HEK293 (cell line): ENCODE measurements around the gene SLC25A30.

Experiments
- CTCF ChIA-PET: fragments of 350-600 bp; formaldehyde crosslinking; extraction: SDS; loops from one replicate; lab custom pipeline; 2021; ENCODE audit warnings: antibody characterized with exemption; lab: Yijun Ruan, JAX
- POLR2A ChIA-PET: fragments of 300-600 bp; formaldehyde crosslinking; extraction: SDS; loops from one replicate; lab custom pipeline; 2020; ENCODE audit warnings: antibody characterized with exemption, inconsistent platforms; lab: Yijun Ruan, JAX
- H3K27ac ChIP-seq: fragments of 200-500 bp; sonication (Bioruptor generic); 2 replicates; pipeline ENCODE4 v1.5.1; 2014; ENCODE audit warnings: low read depth, low read length, control low read depth, inconsistent platforms; ENCODE audit errors: extremely low read depth
- H3K36me3 ChIP-seq, 2 experiments: fragments of 200-500 bp in 1 of 2; sonication (Bioruptor generic) in 1 of 2; 1 replicate in 1 of 2; 2 replicates in 1 of 2; pipeline ENCODE4 v1.5.1; 2014 to 2017; ENCODE audit warnings: inconsistent platforms in 2 of 2, low read length in 2 of 2; ENCODE audit not compliant: control insufficient read depth in 2 of 2, insufficient read depth in 1 of 2
- H3K4me1 ChIP-seq: fragments of 200-500 bp; sonication (Bioruptor generic); 2 replicates; pipeline ENCODE4 v1.5.1; 2014; ENCODE audit warnings: mild to moderate bottlenecking, low read length, inconsistent platforms; ENCODE audit not compliant: control insufficient read depth, insufficient read depth
- H3K4me3 ChIP-seq: 2 replicates; pipeline ENCODE4 v1.5.1; 2011; ENCODE audit warnings: low read depth, mild to moderate bottlenecking, control low read depth, low read length, moderate library complexity
- H3K9me3 ChIP-seq: fragments of 200-500 bp; sonication (Bioruptor generic); 2 replicates; pipeline ENCODE4 v1.5.1; 2014; ENCODE audit warnings: low read depth, low read length, inconsistent platforms; ENCODE audit not compliant: control insufficient read depth, insufficient read depth
- HOXC10 ChIP-seq: sonication (generic); formaldehyde crosslinking; IDR thresholded peaks from 2 replicates; pipeline ENCODE4 v1.8.1; 2023; ENCODE audit warnings: mild to moderate bottlenecking, missing genetic modification reagents
- REPIN1 ChIP-seq: fragments of 450-650 bp; formaldehyde crosslinking; IDR thresholded peaks from 2 replicates; pipeline ENCODE4 v1.5.1; 2017; ENCODE audit warnings: missing biosample characterization, missing genetic modification characterization, low read depth
- SP3 ChIP-seq: fragments of 450-650 bp; formaldehyde crosslinking; IDR thresholded peaks from 2 replicates; pipeline ENCODE4 v1.5.1; 2016; ENCODE audit warnings: missing biosample characterization, missing genetic modification characterization
- ZBTB17 ChIP-seq: fragments of 450-650 bp; formaldehyde crosslinking; IDR thresholded peaks from 2 replicates; pipeline ENCODE4 v1.5.1; 2016; ENCODE audit warnings: missing biosample characterization, missing genetic modification characterization
- ZBTB20 ChIP-seq: fragments of 450-650 bp; formaldehyde crosslinking; IDR thresholded peaks from 2 replicates; pipeline ENCODE4 v1.5.1; 2016; ENCODE audit warnings: missing biosample characterization, missing genetic modification characterization
- ZBTB7A ChIP-seq: fragments of 450-650 bp; formaldehyde crosslinking; IDR thresholded peaks from 2 replicates; pipeline ENCODE4 v1.5.1; 2016; ENCODE audit warnings: low read depth, missing biosample characterization, missing genetic modification characterization
- ZFP3 ChIP-seq: fragments of 450-650 bp; formaldehyde crosslinking; IDR thresholded peaks from 2 replicates; pipeline ENCODE4 v1.5.1; 2016; ENCODE audit warnings: low read depth, missing biosample characterization, missing genetic modification characterization
- ZNF114 ChIP-seq: fragments of 450-650 bp; formaldehyde crosslinking; IDR thresholded peaks from 2 replicates; pipeline ENCODE4 v1.5.0; 2017; ENCODE audit warnings: missing biosample characterization, missing genetic modification characterization
- ZNF16 ChIP-seq: fragments of 450-650 bp; formaldehyde crosslinking; IDR thresholded peaks from 2 replicates; pipeline ENCODE4 v1.5.1; 2016; ENCODE audit warnings: low read depth, missing biosample characterization, missing genetic modification characterization
- ZNF2 ChIP-seq: fragments of 450-650 bp; formaldehyde crosslinking; IDR thresholded peaks from 2 replicates; pipeline ENCODE4 v1.5.1; 2016; ENCODE audit warnings: missing biosample characterization, missing genetic modification characterization
- ZNF202 ChIP-seq: fragments of 450-650 bp; formaldehyde crosslinking; IDR thresholded peaks from 2 replicates; pipeline ENCODE4 v1.5.1; 2016; ENCODE audit warnings: missing biosample characterization, missing genetic modification characterization, borderline replicate concordance
- ZNF292 ChIP-seq: fragments of 450-650 bp; formaldehyde crosslinking; IDR thresholded peaks from 2 replicates; pipeline ENCODE4 v1.5.1; 2016; ENCODE audit warnings: low read depth, missing biosample characterization, missing genetic modification characterization, borderline replicate concordance
- ZNF335 ChIP-seq: fragments of 450-650 bp; formaldehyde crosslinking; conservative IDR thresholded peaks from 2 replicates; pipeline ENCODE4 v1.5.1; 2016; ENCODE audit warnings: missing biosample characterization, missing genetic modification characterization
- ZNF37A ChIP-seq: fragments of 450-650 bp; IDR thresholded peaks from 2 replicates; pipeline ENCODE4 v1.5.1; 2018; ENCODE audit warnings: missing biosample characterization, missing genetic modification characterization
- ZNF501 ChIP-seq: fragments of 450-650 bp; formaldehyde crosslinking; IDR thresholded peaks from 2 replicates; pipeline ENCODE4 v1.5.1; 2016; ENCODE audit warnings: missing biosample characterization, missing genetic modification characterization
- ZNF521 ChIP-seq: fragments of 450-650 bp; formaldehyde crosslinking; IDR thresholded peaks from 2 replicates; pipeline ENCODE4 v1.5.1; 2017; ENCODE audit warnings: missing biosample characterization, mild to moderate bottlenecking, missing genetic modification characterization
- ZNF571 ChIP-seq: fragments of 450-650 bp; formaldehyde crosslinking; IDR thresholded peaks from 2 replicates; pipeline ENCODE4 v1.5.0; 2017; ENCODE audit warnings: missing biosample characterization, missing genetic modification characterization
- ZNF596 ChIP-seq: fragments of 450-650 bp; IDR thresholded peaks from 2 replicates; pipeline ENCODE4 v1.5.0; 2018; ENCODE audit warnings: missing biosample characterization, mild to moderate bottlenecking, missing genetic modification characterization, moderate library complexity
- ZNF629 ChIP-seq: fragments of 450-650 bp; formaldehyde crosslinking; IDR thresholded peaks from 2 replicates; pipeline ENCODE4 v1.5.1; 2017; ENCODE audit warnings: missing biosample characterization, missing genetic modification characterization
- ZNF664 ChIP-seq: fragments of 450-650 bp; formaldehyde crosslinking; IDR thresholded peaks from 2 replicates; pipeline ENCODE4 v1.5.1; 2016; ENCODE audit warnings: missing biosample characterization, missing genetic modification characterization
- ZNF677 ChIP-seq: fragments of 450-650 bp; IDR thresholded peaks from 2 replicates; pipeline ENCODE4 v1.5.0; 2018; ENCODE audit warnings: missing biosample characterization, mild to moderate bottlenecking, missing genetic modification characterization, moderate library complexity
- ZNF701 ChIP-seq: fragments of 450-650 bp; formaldehyde crosslinking; IDR thresholded peaks from 2 replicates; pipeline ENCODE4 v1.5.1; 2016; ENCODE audit warnings: missing biosample characterization, missing genetic modification characterization
- ZNF792 ChIP-seq: fragments of 450-650 bp; formaldehyde crosslinking; IDR thresholded peaks from 2 replicates; pipeline ENCODE4 v1.5.1; 2016; ENCODE audit warnings: missing biosample characterization, missing genetic modification characterization
- ZNF837 ChIP-seq: fragments of 450-650 bp; formaldehyde crosslinking; IDR thresholded peaks from 2 replicates; pipeline ENCODE4 v1.5.1; 2016; ENCODE audit warnings: missing biosample characterization, missing genetic modification characterization
- TF ChIP-seq, protein P1 (sequence below): fragments of 450-650 bp; formaldehyde crosslinking; IDR thresholded peaks from 2 replicates; pipeline ENCODE4 v1.5.0; 2017; ENCODE audit warnings: missing biosample characterization, missing genetic modification characterization, borderline replicate concordance
- TF ChIP-seq, protein P2 (sequence below): fragments of 450-650 bp; formaldehyde crosslinking; IDR thresholded peaks from 2 replicates; pipeline ENCODE4 v1.5.1; 2016; ENCODE audit warnings: missing biosample characterization, missing genetic modification characterization
- TF ChIP-seq, protein P3 (sequence below): fragments of 450-650 bp; formaldehyde crosslinking; IDR thresholded peaks from 2 replicates; pipeline ENCODE4 v1.5.1; 2017; ENCODE audit warnings: missing biosample characterization, missing genetic modification characterization
- TF ChIP-seq, protein P4 (sequence below): fragments of 450-650 bp; formaldehyde crosslinking; IDR thresholded peaks from 2 replicates; pipeline ENCODE4 v1.5.1; 2016; ENCODE audit warnings: missing biosample characterization, missing genetic modification characterization

Gene SLC25A30

DNA sequence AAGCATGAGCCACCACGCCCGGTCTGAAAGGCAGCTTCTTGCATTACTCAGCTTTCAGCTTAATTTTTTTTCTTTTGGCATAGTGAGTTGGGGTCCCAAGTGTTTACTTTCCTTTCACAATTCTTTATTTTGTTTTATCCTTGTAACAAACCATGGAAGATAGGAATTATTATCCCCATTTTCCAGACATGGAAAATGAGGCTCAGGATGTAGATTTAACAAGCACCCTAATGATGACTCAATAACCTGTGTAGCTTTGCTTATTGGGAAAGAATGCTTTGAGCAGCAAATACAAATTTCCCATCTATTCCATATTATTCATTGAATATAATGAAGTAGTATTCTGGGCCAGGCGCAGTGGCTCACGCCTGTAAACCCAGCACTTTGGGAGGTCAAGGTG lies 33.1 kb upstream of the SLC25A30 start (continued):
- TF ChIP-seq, protein P1, sequence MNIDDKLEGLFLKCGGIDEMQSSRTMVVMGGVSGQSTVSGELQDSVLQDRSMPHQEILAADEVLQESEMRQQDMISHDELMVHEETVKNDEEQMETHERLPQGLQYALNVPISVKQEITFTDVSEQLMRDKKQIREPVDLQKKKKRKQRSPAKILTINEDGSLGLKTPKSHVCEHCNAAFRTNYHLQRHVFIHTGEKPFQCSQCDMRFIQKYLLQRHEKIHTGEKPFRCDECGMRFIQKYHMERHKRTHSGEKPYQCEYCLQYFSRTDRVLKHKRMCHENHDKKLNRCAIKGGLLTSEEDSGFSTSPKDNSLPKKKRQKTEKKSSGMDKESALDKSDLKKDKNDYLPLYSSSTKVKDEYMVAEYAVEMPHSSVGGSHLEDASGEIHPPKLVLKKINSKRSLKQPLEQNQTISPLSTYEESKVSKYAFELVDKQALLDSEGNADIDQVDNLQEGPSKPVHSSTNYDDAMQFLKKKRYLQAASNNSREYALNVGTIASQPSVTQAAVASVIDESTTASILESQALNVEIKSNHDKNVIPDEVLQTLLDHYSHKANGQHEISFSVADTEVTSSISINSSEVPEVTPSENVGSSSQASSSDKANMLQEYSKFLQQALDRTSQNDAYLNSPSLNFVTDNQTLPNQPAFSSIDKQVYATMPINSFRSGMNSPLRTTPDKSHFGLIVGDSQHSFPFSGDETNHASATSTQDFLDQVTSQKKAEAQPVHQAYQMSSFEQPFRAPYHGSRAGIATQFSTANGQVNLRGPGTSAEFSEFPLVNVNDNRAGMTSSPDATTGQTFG (tag by site-specific recombination): no peak
- no peak for TF ChIP-seq ZNF701 (tag by site-specific recombination)

DNA sequence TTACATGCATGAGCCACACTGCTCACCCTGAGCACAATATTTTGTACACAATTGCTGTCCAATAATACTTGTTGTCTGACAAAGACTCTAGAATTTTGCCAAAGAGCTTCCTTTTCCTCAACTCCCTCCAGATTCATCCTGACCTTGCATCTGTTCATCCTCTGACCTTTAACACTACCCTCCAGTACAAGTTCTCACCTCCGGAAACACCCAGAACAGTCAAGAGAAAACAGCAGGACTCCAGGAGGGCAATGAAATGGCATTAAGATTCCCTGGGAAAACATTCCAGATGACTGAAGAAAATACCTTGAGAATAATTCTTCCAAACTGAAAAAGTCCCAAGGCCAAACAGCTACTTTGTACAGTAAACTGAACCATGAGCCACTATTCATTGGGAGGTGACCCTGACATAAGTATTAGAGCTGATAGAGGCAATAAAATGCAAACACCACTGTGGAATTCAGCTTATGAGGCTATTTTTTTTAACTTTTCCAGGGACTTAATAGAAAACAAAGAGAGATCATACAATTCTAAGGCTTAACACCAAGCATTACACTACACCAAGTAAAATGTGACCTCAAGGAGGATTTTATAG lies 30.9 kb upstream of the SLC25A30 start:
- POLR2A ChIA-PET: no interaction called here

DNA sequence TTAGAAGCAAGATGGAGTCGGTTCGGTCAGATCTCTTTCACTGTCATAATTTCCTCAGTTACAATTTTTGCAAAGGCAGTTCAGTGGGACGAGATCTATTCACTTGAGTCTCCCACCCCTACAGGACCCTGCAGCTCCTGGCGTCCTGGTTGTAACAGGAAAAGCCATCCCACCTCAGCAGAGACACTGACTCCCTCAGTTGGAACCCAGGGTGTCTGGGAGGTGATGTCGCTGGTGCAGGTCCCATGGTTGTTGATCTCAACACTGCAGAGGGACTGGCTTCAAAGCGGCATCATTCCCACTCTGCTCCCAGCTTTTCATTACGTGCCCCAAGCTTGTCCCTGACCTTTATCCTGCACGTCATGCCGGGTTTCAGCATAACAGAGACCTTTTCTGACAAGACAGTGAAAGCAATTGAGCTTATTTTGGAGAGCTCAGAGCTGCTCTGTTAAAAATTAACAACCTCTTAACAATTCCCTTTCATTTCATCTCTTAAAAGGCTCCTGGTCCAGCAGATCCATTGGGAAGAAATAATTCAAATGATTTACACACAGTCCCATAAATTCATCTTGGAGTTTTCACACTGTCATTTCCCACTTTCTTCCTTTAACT lies 29.0 kb upstream of the SLC25A30 start:
- Histone ChIP-seq H3K4me3 (no peak overlapping the region), H3K36me3 (no peaks in the 10 kb centered on the region), H3K4me1 (no peaks in the 10 kb centered on the region), H3K9me3 (no peaks in the 10 kb centered on the region), H3K27ac (no peak overlapping the region)
- no peak for TF ChIP-seq ZNF202
- TF ChIP-seq, protein P2, sequence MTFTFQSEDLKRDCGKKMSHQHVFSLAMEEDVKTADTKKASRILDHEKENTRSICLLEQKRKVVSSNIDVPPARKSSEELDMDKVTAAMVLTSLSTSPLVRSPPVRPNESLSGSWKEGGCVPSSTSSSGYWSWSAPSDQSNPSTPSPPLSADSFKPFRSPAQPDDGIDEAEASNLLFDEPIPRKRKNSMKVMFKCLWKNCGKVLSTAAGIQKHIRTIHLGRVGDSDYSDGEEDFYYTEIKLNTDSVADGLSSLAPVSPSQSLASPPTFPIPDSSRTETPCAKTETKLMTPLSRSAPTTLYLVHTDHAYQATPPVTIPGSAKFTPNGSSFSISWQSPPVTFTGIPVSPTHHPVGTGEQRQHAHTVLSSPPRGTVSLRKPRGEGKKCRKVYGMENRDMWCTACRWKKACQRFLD (tag by site-specific recombination): no peak
- no peak for TF ChIP-seq ZNF16 (tag by site-specific recombination)
- no peak for TF ChIP-seq ZFP3 (tag by site-specific recombination)
- TF ChIP-seq, protein P3, sequence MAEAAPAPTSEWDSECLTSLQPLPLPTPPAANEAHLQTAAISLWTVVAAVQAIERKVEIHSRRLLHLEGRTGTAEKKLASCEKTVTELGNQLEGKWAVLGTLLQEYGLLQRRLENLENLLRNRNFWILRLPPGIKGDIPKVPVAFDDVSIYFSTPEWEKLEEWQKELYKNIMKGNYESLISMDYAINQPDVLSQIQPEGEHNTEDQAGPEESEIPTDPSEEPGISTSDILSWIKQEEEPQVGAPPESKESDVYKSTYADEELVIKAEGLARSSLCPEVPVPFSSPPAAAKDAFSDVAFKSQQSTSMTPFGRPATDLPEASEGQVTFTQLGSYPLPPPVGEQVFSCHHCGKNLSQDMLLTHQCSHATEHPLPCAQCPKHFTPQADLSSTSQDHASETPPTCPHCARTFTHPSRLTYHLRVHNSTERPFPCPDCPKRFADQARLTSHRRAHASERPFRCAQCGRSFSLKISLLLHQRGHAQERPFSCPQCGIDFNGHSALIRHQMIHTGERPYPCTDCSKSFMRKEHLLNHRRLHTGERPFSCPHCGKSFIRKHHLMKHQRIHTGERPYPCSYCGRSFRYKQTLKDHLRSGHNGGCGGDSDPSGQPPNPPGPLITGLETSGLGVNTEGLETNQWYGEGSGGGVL: no peak
- no peak for TF ChIP-seq SP3 (tag by site-specific recombination)
- no peak for TF ChIP-seq ZNF521 (tag by site-specific recombination)
- TF ChIP-seq ZNF335 (tag by site-specific recombination): no peak
- no peak for TF ChIP-seq ZNF837
- no peak for TF ChIP-seq ZNF664
- no peak for TF ChIP-seq ZNF792 (tag by site-specific recombination)
- CTCF ChIA-PET: no interaction called here
- POLR2A ChIA-PET: no interaction called here

More for the DNA sequence above, 30.9 kb upstream of the SLC25A30 start:
- Histone ChIP-seq H3K4me3 (no peak overlapping the region), H3K4me1 (no peaks in the 10 kb centered on the region), H3K36me3 (no peaks in the 10 kb centered on the region), H3K27ac (no peak overlapping the region), H3K9me3 (no peaks in the 10 kb centered on the region)
- CTCF ChIA-PET: interaction anchor here (0.6 kb wide), 1 partner anchor 592 kb away, joined by 5 read pairs; no protein-coding TSS in a partner anchor
- TF ChIP-seq ZNF677 (tag by site-specific recombination) (no peak), ZNF114 (tag by site-specific recombination) (no peak), ZNF292 (tag by site-specific recombination) (no peak), ZNF37A (tag by site-specific recombination) (no peak), HOXC10 (CRISPR knock-in tag) (no peak), ZBTB20 (no peak), ZBTB17 (tag by site-specific recombination) (no peak), ZBTB7A (tag by site-specific recombination) (no peak), ZNF629 (no peak), ZNF596 (tag by site-specific recombination) (no peak), REPIN1 (tag by site-specific recombination) (no peak), ZNF571 (tag by site-specific recombination) (no peak), ZNF521 (tag by site-specific recombination) (no peak), ZNF2 (tag by site-specific recombination) (no peak), ZNF501 (tag by site-specific recombination) (no peak)
- TF ChIP-seq, protein P4, sequence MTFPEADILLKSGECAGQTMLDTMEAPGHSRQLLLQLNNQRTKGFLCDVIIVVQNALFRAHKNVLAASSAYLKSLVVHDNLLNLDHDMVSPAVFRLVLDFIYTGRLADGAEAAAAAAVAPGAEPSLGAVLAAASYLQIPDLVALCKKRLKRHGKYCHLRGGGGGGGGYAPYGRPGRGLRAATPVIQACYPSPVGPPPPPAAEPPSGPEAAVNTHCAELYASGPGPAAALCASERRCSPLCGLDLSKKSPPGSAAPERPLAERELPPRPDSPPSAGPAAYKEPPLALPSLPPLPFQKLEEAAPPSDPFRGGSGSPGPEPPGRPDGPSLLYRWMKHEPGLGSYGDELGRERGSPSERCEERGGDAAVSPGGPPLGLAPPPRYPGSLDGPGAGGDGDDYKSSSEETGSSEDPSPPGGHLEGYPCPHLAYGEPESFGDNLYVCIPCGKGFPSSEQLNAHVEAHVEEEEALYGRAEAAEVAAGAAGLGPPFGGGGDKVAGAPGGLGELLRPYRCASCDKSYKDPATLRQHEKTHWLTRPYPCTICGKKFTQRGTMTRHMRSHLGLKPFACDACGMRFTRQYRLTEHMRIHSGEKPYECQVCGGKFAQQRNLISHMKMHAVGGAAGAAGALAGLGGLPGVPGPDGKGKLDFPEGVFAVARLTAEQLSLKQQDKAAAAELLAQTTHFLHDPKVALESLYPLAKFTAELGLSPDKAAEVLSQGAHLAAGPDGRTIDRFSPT (tag by site-specific recombination): no peak
